A172 (cell line): Measurements from ENCODE around the gene PADI6. TPM values are rescaled to one million over a fixed set of nuclear protein-coding genes. Genes with fewer than 3 reads are reported as not detected.
"Not testable (repeated sequence)": the region's sequence is repeated elsewhere in the genome, so short reads cannot be mapped to it uniquely, and the experiment has no call there.

Experiments used
- DNase-seq: peaks from one replicate; pipeline ENCODE4 v3.0.0-alpha.2; 2015; ENCODE audit warnings: low spot score
- total RNA-seq: library from RNA; depleted of rRNA; stranded (reverse); fragments of >200 nt; shearing (Covaris generic); gene quantifications from 2 replicates; pipeline ENCODE4 v1.2.3, GENCODE V29; 2014

The PADI6 gene
- total RNA-seq, 1 experiment from 2014 or later = not detected

- DNase-seq = no peak
Measured at GRCh38 chr1:17404034-17404684, 32.2 kb downstream of the PADI6 start.

- DNase-seq = no peak
Measured at GRCh38 chr1:17404820-17405219, 32.8 kb downstream of the PADI6 start.

DNA sequence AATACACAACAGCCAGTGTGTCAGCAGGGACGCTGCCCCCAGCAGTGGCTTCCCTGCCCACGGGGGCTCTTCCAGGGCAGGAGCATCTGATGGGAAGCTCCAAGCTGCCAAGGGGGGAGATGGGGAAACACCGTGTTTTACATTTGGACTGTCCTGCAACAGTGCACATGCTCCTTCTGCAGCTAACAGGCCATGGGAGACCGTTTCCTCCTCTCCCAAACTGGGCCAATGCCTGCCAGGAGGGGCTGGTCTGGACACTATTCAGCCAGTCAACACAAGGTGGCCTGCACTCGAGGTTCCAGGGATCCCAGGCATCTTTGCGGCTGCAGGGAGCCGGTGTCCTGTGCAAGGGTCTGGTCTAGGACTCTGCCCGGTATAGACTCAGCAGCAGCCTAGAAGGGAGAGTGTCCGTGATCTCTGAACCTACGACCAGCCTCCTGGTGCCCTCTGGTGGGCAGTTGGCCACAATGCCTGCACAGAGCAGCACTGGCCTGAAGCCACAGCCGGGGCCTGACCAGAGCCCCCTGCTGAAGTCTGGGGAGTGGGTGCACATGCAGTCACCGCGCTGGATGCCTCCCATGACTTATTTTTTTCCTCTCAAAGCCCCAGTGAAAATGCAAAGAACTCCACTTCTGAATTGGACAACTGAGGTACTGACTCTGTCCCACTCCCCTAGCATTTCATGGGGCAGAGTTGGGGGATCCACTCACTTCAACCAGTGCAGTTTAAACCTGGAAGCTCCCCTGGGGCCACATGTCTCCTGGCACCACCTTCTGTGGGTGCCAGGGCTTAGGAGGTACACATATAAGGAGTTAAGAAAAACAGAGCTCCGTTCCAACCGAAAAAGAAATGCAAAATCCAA lies 34.1 kb downstream of the PADI6 start:
- peak; percentile 25 for DNase-seq

DNA sequence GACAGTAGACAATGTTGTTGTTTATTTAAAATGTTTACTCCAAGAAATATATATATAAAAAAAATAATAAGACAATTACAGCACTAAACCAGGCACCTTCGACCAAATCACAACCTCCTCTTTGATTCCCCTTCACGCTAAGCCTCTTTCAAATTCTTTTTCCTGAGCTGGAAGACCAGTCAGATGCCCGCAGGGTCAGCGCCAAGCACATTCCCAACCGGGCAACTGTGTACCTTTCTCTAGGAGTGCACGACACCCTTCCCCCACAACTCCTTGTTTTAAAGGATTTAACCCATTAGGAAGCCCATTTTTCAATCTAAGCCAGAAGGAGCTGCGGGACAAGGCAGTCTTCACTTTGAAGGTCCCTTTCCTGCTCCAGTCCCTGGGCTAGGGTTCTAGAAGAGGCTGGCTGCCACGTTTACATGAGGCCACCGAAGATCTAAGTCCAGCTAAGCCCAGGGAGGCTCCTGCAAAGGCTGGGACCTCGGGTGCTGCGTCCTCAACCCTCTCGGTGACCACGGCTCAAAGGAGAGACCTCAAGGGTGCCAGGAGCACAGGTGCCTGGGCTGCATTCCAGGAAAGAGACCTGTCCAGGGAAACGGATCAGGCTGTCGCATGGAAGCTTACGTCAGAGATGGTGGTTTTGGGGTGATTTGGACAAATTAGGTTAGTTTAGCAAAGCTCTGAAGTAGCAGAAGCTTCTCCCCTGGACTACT lies 34.9 kb downstream of the PADI6 start:
- not testable (repeated sequence) for DNase-seq

DNA sequence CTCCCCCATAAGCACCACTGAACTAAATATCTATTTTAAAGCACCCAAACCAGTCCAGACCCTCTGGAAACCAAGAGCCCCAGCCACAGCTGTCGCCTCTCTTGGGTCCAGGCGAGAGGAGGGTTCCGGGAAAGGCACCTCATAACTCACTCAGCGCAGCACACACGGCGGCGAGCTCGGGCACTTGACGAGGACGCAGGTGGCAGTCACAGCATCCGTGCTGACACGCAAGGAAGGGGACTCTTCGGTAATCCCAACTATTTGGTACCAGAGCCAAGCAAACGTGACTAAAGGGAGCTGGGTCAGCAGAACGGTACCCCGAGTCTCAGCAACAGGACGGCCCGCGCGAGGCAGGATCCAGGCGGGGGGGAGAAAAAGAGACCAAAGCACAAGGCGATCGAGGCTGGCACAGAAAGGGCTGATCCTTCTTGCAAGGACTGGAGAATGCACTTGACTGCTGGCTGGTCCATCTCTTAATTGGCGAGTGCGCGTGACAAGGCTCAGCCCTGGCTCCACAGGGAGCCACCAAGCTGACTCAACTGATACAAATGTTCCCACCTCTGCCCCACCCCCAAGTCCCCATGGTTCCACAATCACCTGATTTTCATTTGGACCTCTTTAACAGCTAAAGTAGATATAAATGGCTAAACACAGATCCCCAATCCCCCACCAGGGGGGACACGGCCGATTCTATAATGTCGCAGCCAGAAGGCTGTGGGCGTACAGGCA lies 36.0 kb downstream of the PADI6 start:
- DNase-seq = peak; percentile 54

- DNase-seq = no peak
Measured at GRCh38 chr1:17409391-17409811, 37.4 kb downstream of the PADI6 start.

DNA sequence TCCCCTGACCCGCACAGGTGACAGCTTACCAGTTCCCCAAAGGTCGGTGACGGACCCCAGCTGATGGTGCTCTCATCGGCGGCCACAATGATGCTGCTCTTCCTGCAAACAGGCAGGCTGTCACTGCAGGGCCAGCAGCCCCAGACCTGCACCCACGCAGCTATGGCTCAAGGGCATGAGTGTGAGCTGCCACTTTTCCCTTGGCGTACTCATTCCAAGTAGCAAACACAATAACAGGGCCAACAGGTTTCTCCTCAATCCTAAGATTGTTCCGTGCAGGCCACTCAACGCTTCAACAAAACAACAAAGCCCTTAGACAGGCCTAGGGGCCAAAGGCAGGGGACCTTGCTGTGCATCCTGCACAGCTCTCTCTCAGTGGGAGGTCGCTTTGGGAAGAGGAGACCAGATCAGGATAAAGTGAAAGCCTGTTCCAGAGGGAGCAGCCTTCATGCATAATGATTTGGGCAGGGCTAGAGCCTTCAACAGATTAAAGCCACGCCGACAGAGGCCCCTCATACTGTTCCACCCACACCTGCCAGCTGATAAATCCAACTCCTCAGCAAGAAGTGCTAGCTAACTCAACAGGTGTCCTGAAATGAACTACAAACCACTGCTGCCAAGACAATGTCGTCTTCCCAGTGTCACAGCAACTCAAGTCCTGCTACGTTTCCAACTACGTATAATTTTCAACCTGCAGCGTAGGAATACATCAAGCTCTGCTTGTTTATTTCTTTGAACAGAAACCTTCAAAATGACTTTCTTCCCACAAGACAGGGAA lies 40.3 kb downstream of the PADI6 start:
- no peak for DNase-seq

DNA sequence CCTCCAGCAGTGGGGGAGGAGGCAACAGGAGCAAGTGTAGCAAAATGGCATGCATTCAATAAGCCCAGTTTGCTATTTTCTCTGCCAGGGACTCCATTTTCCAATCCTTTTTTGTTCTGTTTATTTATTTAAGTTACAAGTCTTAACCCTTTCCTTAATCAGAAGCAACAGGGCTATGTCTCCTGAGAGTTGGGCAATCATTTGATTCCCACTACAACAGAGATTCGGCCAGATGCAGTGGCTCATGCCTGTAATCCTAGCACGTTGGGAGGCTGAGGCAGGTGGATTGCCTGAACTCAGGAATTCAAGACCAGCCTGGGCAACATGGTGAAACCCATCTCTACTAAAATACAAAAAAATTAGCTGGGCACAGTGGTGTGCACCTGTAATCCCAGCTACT lies 42.0 kb downstream of the PADI6 start:
- DNase-seq = no peak

GRCh38 chr1:17416389-17416788 lies 44.4 kb downstream of the PADI6 start:
- DNase-seq = no peak

GRCh38 chr1:17419626-17420328 lies 47.8 kb downstream of the PADI6 start:
- DNase-seq = no peak

DNA sequence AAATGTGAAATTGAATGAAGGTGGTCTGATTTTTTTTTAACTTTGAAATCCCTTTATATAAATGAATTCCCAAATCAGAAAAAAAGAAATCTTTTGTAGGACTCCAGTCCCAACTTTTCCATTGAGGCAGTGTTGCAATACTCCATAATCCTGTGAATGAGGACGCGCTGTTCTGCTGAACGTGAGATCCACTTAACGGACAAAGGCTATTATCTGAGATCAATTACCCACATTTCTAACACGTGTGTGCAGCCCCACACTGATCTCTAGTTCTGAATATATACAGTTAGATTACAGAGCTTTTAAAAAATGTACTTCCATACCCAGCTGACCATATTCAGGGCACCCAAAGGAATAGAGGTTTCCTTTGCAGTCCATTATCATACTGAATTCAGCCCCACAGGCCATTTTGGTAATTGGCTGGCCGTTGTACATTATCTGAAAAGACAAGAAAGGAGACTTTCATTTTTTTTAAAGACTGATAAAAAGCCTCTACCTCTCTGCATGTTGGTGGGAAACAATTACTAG lies 48.5 kb downstream of the PADI6 start:
- no peak for DNase-seq

DNA sequence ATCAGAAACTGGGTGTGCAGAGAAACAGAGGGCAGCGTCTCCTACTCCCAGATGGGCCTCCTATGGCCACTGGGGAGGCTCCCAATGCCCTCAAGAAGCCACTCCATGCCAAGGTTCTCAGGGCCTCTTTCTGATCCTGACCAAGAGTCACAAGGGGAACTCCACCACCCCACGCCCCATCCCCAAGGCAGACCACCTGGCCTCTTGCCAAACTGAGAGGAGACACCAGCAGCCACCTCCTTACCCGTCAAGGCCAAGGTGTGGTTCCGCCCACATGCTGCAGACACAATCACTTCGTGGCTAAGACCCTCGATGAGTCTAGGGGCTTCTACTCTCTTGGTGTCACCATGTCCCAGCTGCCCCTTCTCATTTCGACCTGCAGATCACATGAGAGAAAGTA lies 50.5 kb downstream of the PADI6 start:
- no peak for DNase-seq

DNA sequence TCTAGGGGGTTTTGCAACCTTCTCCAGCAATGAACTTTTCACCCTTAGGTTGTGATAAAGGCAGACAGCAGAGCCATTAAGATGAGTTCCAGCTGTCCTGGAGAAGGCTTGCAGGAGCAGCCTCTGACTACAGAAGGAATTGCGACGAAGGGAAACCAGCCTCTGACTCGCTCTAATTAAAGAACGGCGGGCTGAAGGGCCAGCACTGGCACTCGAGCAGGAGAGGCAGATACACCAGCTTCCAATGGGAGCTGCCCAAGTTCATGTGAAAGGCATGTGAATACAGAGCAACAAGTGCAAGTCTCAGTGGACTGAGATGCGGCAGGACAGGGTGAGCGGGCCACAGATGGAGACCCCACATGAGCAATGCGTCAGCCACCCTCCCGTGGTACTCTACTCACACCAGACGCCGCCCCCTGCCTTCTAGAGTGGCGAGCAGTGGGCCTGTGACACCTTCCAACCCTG lies 51.8 kb downstream of the PADI6 start:
- DNase-seq = no peak

- no peak for DNase-seq
Measured at GRCh38 chr1:17425806-17426600, 54.0 kb downstream of the PADI6 start.

- no peak for DNase-seq
Measured at GRCh38 chr1:17427696-17428660, 56.0 kb downstream of the PADI6 start.

- DNase-seq = no peak
Measured at GRCh38 chr1:17429183-17429582, 57.2 kb downstream of the PADI6 start.

DNA sequence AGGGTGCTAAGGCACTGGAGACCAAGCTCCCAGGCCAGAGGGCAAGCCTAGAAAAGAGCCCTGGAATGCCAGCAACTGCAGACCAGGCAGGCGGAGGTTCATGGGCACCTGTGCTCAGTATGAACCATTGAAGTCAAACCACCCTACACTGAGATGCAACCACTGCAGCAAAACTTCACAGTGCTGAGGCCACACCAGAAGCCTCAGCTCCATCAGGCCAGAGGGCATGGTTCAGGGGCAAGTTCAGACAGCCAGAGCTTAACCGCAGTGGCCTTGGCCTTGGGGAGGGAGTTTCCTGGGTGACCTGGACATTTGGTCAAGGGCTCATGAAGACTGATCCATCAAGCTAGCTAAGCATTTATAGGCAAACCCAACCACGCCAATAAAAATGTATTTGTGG lies 60.4 kb downstream of the PADI6 start:
- no peak for DNase-seq

DNA sequence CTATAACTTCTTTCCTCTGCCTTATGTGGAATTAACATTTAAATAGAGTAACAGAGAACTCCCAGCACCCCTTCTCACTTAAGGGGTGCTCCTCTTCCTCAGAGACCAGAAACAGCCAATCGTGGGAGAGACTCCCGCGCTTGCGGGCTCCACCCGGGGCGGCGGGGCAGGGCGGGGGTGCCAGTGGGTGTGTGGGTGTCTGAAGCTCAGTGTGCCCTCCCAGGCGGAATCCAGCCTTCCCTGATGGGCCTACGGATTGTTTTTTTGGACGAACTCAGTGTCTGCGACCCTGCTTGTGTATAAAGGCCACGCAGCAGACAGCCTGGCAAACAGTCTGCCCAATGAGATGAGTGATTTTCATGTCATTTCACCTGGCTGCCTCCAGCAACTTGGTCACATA lies 61.3 kb downstream of the PADI6 start:
- DNase-seq = no peak
